HG02938 (cell line): ENCODE data around the gene METTL22.

Experiments used
- ATAC-seq: cut with Tn5 transposase; IDR thresholded peaks from one replicate; pipeline ENCODE4 v1.9.1; 2021; ENCODE audit warnings: mild to moderate bottlenecking, moderate library complexity; ENCODE audit not compliant: unreplicated experiment

Gene METTL22

GRCh38 chr16:8663192-8664089 lies 41.9 kb downstream of the METTL22 start:
- no peak for ATAC-seq

- no peak for ATAC-seq
These were observed 44.0 kb downstream of the METTL22 start for GRCh38 chr16:8665529-8665928.

GRCh38 chr16:8667492-8667891 lies 46.0 kb downstream of the METTL22 start:
- no peak for ATAC-seq

GRCh38 chr16:8668113-8668512 lies 46.6 kb downstream of the METTL22 start:
- ATAC-seq = no peak

- no peak for ATAC-seq
These were observed 48.0 kb downstream of the METTL22 start for GRCh38 chr16:8669481-8669880.

GRCh38 chr16:8670014-8670560 lies 48.6 kb downstream of the METTL22 start:
- ATAC-seq = no peak

- peak; percentile 50 for ATAC-seq
These were observed 52.3 kb downstream of the METTL22 start for GRCh38 chr16:8673611-8674412.

- peak; percentile 98 for ATAC-seq
These were observed 53.0 kb downstream of the METTL22 start, which contains the start of gene ABAT for GRCh38 chr16:8674413-8675022. ABAT (plus strand) TSS chr16:8674617; CDS start chr16:8735740, 61,123 bp downstream.

- no peak for ATAC-seq
These were observed 54.0 kb downstream of the METTL22 start for GRCh38 chr16:8675183-8676159.

GRCh38 chr16:8676160-8676547 lies 54.7 kb downstream of the METTL22 start:
- no peak for ATAC-seq

- ATAC-seq = no peak
These were observed 55.4 kb downstream of the METTL22 start for GRCh38 chr16:8676737-8677375.

GRCh38 chr16:8677481-8677880 lies 56.0 kb downstream of the METTL22 start:
- no peak for ATAC-seq

GRCh38 chr16:8678068-8678927 lies 56.8 kb downstream of the METTL22 start:
- no peak for ATAC-seq

GRCh38 chr16:8679151-8679550 lies 57.7 kb downstream of the METTL22 start:
- no peak for ATAC-seq

GRCh38 chr16:8682551-8683259 lies 61.2 kb downstream of the METTL22 start:
- no peak for ATAC-seq

- no peak for ATAC-seq
These were observed 62.1 kb downstream of the METTL22 start for GRCh38 chr16:8683640-8684039.

- ATAC-seq = no peak
These were observed 64.1 kb downstream of the METTL22 start for GRCh38 chr16:8685617-8686016.
